ENCODE measurements around the gene EFNA2. TPM values are rescaled to one million over a fixed set of nuclear protein-coding genes. Genes with fewer than 3 reads are reported as not detected.

The EFNA2 gene
- total RNA-seq, 1 experiment from 2014 or later: 12.2 TPM

GRCh38 chr19:1280636-1281568 is 4.8 kb upstream of the EFNA2 start:
- Histone ChIP-seq H3K4me2 (ENCODE audit: low read length) (no peak overlapping the region), H3K9me2 (ENCODE audit: insufficient read depth) (no peaks in the 10 kb centered on the region), H3K4me1 (ENCODE audit: control insufficient read depth in 1 of 2, insufficient read depth in 2 of 2, low read length in 2 of 2) (peaks cover 7 to 28% of the 10 kb centered on the region in 2 experiments; a peak in 3 of 4 replicates), H3K36me3 (ENCODE audit: control insufficient read depth in 1 of 2, insufficient read depth in 2 of 2, low read length in 2 of 2) (peaks cover 0 to 7% of the 10 kb centered on the region in 2 experiments; a peak in 1 of 4 replicates), H3K27ac (ENCODE audit: low read depth, low read length) (no peak overlapping the region), H4K20me1 (ENCODE audit: insufficient read depth) (no peaks in the 10 kb centered on the region), H2AFZ (ENCODE audit: low read depth, low read length, poor library complexity, severe bottlenecking) (no peak overlapping the region), H3K9me3 (ENCODE audit: control insufficient read depth in 1 of 2, insufficient read depth in 1 of 2, low read depth in 1 of 2, low read length in 2 of 2) (no peaks in the 10 kb centered on the region), H3K79me2 (ENCODE audit: insufficient read depth, low read length) (peaks cover 16% of the 10 kb centered on the region), H3K9ac (ENCODE audit: low read length) (no peak overlapping the region), H3K27me3 (ENCODE audit: insufficient read depth, low read length) (no peaks in the 10 kb centered on the region), H3K4me3 (replicated peaks in 1 of 2; ENCODE audit: low read depth in 1 of 2, low read length in 2 of 2) (no peak overlapping the region)
- intact Hi-C loops (cut with micrococcal nuclease): no loop called here
- ChIA-PET RAD21 (ENCODE audit: low non-redundant PET in 1 of 2, low total read pairs in 2 of 2, uncharacterized antibody in 2 of 2, unreplicated experiment in 2 of 2) (interaction anchor here in 1 of 2 experiments (0.5 kb wide), 1 partner anchor 253 kb away, joined by 3 read pairs; no protein-coding TSS in a partner anchor), POLR2A (interaction anchor here (1.0 kb wide), 1 partner anchor 12 kb away, joined by 3 read pairs; the partner anchor contains the start of gene CIRBP), CTCF (interaction anchor here (1.4 kb wide), 1 partner anchor 175 kb away, joined by 7 read pairs; no protein-coding TSS in a partner anchor)
- DNase-seq (ENCODE audit: low read depth, low spot score): no peak
- TF ChIP-seq RAD21 (IDR thresholded peaks at IDR 0.05; ENCODE audit: low read depth) (no peak), EZH2 (IDR thresholded peaks at IDR 0.05) (no peak), ELF1 (IDR thresholded peaks at IDR 0.05; ENCODE audit: borderline replicate concordance, low read depth) (no peak), ZFX (IDR thresholded peaks at IDR 0.05) (no peak), MAX (IDR thresholded peaks at IDR 0.05) (no peak), TCF7L2 (IDR thresholded peaks at IDR 0.05; ENCODE audit: borderline replicate concordance, extremely low read depth, insufficient read depth, insufficient read length) (no peak), CBX3 (IDR thresholded peaks at IDR 0.05; ENCODE audit: low read depth) (no peak), EGR1 (IDR thresholded peaks at IDR 0.05; ENCODE audit: low read depth) (no peak), POLR2AphosphoS5 (IDR thresholded peaks at IDR 0.05; ENCODE audit: low read depth, low read length) (no peak), ZNF274 (IDR thresholded peaks at IDR 0.05; ENCODE audit: low read depth, low read length) (no peak), JUND (IDR thresholded peaks at IDR 0.05) (no peak), SRF (IDR thresholded peaks at IDR 0.05; ENCODE audit: low read depth) (no peak), FOSL1 (IDR thresholded peaks at IDR 0.05; ENCODE audit: low read depth) (no peak), CEBPB (IDR thresholded peaks at IDR 0.05; ENCODE audit: low read depth) (no peak), YY1 (IDR thresholded peaks at IDR 0.05; ENCODE audit: extremely low read depth, insufficient replicate concordance, low read depth, low read length) (no peak)
- TF ChIP-seq, protein P1, sequence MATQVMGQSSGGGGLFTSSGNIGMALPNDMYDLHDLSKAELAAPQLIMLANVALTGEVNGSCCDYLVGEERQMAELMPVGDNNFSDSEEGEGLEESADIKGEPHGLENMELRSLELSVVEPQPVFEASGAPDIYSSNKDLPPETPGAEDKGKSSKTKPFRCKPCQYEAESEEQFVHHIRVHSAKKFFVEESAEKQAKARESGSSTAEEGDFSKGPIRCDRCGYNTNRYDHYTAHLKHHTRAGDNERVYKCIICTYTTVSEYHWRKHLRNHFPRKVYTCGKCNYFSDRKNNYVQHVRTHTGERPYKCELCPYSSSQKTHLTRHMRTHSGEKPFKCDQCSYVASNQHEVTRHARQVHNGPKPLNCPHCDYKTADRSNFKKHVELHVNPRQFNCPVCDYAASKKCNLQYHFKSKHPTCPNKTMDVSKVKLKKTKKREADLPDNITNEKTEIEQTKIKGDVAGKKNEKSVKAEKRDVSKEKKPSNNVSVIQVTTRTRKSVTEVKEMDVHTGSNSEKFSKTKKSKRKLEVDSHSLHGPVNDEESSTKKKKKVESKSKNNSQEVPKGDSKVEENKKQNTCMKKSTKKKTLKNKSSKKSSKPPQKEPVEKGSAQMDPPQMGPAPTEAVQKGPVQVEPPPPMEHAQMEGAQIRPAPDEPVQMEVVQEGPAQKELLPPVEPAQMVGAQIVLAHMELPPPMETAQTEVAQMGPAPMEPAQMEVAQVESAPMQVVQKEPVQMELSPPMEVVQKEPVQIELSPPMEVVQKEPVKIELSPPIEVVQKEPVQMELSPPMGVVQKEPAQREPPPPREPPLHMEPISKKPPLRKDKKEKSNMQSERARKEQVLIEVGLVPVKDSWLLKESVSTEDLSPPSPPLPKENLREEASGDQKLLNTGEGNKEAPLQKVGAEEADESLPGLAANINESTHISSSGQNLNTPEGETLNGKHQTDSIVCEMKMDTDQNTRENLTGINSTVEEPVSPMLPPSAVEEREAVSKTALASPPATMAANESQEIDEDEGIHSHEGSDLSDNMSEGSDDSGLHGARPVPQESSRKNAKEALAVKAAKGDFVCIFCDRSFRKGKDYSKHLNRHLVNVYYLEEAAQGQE (IDR thresholded peaks at IDR 0.05; ENCODE audit: low read depth): no peak
- TF ChIP-seq, protein P2, sequence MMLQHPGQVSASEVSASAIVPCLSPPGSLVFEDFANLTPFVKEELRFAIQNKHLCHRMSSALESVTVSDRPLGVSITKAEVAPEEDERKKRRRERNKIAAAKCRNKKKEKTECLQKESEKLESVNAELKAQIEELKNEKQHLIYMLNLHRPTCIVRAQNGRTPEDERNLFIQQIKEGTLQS (IDR thresholded peaks at IDR 0.05): no peak
- ATAC-seq: no peak
- no TSS peak for BruUV-seq (replicated peaks)
